GM18517 (cell line): ENCODE measurements around the gene RNASEH2A.

Source experiments
- ATAC-seq: cut with Tn5 transposase; IDR thresholded peaks from one replicate; pipeline ENCODE4 v1.9.1; 2021; ENCODE audit warnings: mild to moderate bottlenecking, moderate library complexity; ENCODE audit not compliant: unreplicated experiment

Gene RNASEH2A

DNA sequence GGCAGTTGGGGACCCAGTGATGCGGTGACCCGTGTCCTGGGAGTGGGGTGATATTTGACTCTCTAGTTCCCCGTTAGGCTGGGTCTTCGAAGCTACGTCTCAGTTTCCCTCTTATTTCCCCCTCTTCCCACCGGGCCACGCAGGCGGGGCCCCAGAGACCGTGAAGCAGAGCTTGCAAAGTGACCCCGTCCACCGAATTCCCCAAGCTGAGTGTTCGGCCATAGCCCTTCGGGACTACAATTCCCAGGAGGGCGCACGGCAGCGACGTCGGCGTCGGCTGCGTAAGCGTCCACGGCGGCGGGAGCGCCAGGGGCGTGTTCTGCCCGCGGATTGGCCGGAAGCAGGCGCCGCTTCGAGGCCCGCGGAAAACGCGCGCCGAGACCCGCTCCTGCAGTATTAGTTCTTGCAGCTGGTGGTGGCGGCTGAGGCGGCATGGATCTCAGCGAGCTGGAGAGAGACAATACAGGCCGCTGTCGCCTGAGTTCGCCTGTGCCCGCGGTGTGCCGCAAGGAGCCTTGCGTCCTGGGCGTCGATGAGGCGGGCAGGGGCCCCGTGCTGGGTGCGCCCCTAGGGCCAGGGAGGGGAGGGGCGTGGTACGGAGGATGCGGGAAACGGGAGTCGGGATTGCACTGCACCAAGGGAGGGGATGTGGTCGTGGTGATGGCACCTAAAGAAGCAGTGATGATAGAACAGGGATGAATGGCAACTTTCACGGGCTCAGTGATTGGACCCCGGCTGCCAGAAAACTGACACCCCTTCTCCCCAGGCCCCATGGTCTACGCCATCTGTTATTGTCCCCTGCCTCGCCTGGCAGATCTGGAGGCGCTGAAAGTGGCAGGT, at the start of gene RNASEH2A:
Gene RNASEH2A (plus strand): TSS at position 343 of the 840 bp plus-strand sequence. CDS start 90 bp downstream, at position 433.
- ATAC-seq: peak; percentile 54

DNA sequence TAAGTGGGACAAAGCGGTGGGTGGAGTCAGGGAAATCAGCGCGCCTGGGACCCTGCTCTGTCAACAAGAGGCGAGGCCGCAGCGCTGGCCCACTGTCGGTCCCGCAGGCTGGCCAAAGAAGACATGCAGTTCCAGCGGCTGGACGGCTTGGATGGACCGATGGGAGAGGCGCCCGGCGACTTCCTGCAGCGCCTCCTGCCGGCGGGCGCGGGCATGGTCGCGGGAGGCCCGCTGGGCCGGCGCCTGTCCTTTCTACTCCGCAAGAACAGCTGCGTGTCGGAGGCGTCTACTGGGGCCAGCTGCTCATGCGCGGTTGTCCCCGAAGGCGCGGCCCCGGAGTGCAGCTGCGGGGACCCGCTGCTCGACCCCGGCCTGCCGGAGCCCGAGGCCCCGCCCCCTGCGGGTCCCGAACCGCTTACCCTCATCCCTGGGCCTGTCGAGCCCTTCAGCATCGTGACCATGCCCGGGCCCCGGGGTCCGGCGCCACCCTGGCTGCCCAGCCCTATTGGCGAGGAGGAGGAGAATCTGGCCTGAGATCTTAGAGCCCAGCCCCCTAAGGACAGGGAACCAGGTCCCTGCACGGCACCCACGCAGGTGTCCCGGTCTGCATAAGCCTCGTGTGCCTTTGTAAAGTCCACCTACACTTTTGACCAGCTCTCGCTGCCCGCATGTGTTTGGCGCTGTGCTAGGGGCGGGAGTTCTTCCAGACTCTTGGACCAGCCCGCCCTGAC, 48.7 kb upstream of the RNASEH2A start:
- no peak for ATAC-seq

DNA sequence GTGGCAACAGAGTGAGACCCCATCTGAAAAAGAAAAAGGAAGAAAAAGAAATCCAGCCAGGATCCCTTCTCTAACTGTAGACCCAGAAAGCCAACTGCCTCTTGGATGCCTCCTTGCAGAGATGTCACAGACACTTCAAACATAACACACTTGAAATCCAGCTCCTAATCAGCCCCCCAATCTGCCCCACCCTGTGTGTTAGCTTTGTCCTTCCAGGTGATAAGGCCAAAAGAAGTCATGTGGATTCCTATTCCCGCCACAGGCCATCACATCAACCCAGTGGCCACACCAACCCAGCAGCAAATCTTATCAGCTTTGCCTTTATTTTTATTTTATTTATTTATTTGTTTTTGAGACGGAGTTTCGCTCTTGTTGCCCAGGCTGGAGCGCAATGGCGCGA, 46.7 kb upstream of the RNASEH2A start:
- no peak for ATAC-seq

DNA sequence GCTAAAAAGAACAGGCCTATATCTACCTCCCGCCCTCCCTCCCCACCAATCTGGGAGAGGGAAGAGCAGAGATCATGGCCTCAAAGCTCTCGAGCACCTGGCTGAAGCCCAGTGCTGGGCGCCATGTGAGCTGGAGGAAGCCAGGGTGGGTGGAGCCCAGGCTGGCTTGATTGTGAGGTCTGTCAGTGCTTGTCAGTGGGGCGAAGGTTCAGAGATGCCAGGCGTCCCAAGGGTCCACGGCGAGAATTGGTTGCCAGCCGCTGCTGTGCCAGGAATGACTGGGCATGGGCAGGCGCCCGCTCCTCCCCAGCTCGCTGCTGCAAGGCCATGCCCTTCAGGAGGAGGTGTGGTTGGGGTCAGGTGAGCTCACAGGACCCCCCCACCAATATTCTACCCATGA, 43.3 kb upstream of the RNASEH2A start:
- ATAC-seq: no peak

DNA sequence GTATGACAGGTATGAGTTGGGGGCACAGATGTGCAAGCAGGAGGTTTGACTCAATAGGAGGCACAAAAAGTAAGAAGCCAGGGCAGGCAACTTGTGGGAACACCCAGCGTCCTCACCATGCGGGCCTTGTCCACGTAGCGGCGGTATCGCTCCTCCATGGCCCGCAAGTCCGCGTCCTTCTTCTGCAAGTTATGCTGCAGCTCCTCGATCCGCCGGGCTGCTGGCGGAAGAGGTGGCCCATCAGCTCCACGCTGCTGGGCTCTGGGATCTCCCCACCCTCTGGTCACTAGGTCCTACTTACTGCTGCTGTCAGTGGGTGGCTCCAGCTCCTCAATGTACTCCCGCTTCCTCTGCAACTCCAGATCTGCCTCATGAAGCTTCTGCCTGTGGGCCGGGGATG, 41.7 kb upstream of the RNASEH2A start:
- no peak for ATAC-seq

DNA sequence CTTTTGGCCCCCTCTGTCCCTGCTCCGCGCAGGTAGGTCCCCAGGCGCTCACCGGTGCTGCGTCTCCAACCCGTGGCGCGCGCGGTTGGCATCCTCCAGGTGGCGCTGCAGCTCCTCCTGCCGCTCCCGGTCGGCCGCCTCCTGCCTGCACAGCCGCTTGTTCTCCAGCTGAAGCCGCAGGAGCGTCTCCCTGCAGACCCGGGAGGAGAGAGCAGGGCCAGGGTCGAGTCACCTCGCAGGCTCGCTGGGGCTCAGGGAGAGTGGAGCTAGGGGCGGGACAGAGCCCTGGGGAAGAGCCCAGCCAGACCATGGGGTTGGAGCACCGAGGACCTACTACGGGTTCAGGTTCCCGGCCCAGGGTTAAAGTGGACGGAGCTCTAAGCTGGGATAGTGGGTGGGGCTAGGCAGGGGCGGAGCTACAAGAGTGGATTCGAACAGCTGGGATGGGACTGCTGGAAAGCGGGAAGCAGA, 40.3 kb upstream of the RNASEH2A start:
- ATAC-seq: no peak

DNA sequence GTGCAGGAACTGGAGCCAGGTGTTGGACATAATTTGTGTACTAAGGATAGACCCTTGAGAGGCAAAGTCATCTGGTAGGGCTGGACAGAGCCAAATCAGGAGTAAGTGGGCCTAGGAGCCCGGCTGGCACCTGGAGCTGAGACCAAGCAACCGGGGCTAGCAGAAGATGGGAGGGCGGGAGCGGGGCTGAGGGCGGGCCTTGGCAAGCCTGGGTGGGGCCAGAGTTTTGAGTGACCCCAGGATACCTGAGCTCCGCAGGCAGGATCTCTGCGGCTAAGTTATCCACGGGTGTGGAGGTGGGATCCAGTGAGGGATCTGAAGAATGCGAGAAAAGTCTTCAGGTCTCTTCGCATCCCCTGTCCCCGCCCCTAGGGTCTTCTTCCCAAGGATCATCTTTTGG, 39.2 kb upstream of the RNASEH2A start:
- ATAC-seq: no peak

DNA sequence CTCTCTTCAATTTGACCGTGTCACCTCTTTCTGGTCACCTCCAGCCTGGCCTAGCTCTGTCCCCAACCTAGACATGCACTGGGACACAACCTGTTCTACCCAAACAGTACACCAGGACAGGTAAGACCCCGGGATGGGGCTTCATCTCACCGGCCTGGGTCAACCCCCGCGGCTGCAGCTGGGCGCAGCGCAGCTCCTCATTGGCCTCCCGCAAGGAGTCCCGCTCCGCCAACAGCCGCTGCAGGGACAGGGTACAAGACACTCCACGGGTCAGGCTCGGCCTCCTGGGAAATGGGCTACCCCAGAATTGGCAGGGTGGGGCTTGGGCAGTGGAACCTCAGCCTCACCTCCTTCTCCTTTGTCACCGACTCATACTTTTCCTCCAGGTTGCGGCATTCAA, 38.7 kb upstream of the RNASEH2A start:
- no peak for ATAC-seq

DNA sequence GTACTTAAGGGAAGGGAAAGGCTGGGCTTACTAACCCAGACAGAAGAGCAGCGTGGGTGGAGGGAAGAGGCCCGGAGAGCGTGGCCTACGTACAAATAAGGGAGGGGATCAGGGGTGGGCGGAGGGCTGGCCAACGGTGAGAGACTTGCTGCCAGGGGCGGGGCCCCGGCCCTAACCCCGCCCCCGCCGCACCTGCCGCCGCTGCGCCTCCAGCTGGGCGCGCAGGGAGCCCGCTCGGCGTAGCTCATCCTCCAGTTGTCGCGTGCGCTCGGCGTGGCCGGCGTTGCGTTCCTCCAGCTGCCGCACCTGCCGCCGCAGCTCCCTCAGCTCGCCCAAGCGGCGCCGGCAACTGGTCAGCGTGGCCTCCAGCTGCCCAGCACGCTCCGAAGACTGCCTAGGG, 36.7 kb upstream of the RNASEH2A start:
- ATAC-seq: no peak

DNA sequence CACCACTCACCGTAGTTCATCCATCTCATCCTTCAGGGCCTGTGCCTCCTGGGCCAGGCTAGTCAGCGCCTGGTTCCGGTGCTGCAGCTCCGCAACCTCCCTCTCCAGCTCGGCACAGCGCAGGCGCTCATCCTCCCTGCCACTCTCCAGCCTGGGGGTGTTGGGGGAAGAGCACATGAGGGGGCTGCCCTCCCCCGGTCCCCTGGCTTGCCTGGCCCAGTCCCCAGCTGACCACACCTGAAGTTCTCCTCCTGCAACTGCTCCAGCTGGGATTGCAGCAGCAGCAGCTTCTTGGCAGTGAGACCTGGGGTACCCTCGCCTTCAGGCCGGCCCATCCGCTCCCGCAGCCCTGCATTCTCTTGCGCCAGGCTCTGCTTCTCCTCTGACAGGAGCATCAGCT, 35.5 kb upstream of the RNASEH2A start:
- ATAC-seq: no peak

DNA sequence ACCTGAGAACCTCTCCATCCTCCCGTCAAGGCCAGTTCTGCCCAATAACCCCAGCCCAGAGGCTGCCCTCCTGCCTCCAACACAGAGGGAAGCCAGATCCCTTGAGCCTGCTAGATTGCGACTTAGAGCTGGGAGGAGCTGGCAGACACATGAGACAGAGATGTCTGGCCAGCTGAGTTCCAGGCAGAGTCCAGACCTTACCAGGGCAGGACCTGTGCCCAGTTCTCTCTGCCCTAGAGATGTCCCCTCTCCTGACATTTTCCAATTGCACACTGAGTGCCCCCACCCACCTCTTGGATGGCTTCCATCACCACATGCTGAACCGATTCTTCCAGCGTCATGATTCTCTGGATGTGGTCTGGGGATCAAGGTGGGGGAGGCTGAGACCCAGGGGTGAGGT, 34.1 kb upstream of the RNASEH2A start:
- ATAC-seq: no peak

DNA sequence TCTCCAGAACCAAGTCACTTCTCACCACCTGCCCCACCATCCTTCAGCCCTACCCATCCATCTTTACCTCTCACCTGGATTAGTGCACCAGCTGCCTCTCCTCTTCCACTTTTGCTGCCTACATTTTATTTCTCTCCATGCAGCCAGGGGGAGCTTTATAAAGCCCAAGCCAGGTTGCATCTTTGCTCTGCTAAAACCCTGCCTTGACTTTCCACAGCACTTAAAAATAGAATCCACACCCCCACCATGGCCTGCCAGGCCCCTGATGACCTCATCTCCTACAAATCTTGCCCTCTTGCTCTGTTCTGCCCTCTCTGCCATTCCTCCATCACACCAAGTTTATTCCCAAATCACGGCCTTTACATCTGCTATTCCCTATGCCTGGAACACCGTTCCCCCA, 32.8 kb upstream of the RNASEH2A start:
- ATAC-seq: no peak

DNA sequence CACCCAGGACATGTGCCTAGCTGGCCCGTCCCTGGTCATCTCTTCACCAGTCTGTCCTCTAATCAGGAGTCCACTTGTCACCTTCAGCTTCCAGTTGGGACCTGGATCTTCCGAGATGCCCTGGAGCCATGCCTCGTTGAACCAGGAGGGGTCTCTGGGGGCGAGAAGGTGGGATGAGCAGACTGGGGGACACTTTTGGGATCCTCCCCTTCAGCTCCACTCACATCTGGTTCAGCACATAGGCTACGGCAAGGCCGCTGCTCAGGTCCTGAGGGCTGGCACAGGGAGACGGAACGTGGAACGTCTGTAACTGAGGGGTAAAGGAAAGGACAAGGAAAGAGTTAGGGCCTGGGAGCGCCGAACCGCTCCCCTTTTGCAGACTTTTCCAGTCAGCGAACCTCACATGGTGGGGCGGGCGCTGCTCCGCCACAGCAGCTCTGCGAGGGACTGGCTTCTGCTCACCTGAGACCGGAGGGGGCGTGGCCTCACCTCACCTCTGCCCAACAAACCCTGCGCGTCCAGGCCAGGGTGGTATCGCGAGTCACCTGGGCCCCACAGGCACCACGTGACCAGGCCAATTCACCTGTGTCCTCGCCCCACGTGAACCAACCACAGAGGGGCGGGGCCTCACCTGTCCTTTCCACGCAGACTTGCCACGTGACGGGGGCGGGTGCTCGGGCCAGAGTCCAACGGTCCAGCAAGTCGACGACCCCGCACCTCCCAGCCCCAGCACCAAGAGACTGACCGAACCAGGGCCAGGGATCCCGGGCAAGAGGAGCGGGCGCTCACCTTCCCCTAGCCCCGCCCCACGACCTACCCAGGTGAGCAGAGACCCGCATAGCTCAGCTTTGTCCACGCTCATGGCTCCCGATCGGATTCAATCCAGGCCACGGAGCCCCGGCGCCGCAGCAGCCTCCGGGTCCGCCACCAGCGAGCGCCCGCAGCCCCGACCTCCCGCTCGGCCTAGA, 31.5 kb upstream of the RNASEH2A start, which contains the start of gene HOOK2:
Gene HOOK2 (minus strand): TSS at position 965 of the 968 bp plus-strand sequence. CDS start 103 bp downstream, at position 862.
- ATAC-seq: no peak

DNA sequence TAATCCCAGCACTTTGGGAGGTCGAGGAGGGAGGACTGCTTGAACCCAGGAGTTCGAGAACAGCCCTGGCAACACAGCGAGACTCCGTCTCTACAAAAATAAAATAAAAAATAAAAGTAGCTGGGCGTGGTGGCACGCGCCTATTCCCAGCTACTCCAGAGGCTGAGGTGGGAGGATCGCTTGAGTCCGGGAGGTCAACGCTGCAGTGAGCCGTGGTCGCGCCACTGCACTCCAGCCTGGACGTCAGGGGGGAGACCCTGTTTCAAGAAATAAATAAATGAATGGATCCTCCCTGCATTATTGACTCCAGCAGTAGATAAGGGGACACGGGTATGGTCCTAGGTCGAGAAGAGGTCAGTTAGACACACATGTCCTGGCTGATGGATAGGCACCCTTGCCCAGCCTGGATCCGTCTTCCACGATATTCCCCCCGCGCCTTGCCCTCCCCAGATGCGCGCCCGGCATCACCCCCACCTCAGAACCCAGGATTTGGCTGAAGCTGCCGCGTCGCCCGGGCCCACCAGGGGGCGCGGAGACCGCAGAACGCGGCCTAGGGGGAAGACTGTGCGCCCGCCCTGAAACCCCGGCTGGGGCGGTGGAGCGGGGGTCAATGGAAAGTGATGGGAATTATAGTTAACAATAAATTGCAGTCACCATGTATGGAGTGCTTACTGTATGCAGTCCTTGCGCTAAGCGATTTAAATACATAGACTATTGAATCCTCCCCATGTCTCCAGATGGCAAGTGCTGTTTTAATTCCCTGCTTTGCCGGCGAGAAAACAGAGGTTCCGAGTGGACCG, 29.0 kb upstream of the RNASEH2A start:
- no peak for ATAC-seq

DNA sequence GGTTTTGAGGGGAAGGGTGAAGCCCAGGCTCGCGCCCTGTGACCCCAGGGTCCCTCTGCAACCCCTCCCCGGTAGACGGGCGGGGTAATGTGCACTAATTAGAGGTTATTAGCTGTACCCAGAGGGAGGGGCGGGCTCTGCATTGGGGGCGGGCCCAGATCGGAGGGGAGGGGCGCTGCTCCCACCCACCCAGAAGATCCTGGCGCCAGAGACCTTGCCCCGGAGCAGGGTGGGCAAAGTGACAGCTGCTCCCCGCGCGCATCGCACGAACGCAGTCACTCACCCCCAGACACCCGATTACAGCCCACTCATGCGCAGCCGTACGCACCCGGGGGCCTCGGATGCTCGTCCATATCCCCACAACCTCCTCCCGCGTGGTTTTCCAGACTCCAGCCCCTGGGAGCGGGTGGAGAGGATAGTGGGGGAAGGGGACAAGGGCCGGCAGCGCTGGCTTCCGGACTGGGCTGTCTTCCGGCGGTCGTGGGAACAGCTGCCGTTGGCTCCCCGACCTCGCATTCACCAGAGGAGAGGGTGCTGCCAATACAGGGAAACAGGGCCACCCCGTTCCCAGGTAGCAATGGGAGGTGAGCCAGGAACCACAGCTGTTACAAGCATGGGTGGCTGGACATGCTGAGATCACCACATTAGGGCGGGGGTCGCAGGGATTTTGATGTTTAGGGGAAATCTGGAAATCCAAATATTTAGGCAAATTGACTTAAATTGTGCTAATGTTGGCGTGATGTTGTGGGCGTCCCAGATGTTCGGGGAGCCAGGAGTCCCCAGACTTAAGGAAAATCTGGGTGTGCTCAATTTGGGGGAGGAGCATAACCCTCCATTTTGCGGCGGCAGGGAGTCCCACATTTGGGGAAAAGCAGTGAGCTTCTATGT, 28.1 kb upstream of the RNASEH2A start:
- ATAC-seq: no peak

DNA sequence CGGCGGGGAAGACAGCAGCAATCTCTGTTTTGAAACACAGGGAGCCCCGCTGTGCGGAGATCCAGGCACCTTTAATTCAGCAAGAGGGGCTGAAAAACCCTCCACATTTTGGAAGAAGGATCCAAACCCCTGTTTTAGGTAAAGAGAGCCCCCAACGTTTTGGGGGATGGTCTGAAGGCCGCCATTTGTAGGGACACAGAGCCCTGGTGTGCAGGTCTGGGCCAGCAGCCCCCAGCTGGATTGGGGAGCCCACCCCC, 27.6 kb upstream of the RNASEH2A start:
- ATAC-seq: no peak

DNA sequence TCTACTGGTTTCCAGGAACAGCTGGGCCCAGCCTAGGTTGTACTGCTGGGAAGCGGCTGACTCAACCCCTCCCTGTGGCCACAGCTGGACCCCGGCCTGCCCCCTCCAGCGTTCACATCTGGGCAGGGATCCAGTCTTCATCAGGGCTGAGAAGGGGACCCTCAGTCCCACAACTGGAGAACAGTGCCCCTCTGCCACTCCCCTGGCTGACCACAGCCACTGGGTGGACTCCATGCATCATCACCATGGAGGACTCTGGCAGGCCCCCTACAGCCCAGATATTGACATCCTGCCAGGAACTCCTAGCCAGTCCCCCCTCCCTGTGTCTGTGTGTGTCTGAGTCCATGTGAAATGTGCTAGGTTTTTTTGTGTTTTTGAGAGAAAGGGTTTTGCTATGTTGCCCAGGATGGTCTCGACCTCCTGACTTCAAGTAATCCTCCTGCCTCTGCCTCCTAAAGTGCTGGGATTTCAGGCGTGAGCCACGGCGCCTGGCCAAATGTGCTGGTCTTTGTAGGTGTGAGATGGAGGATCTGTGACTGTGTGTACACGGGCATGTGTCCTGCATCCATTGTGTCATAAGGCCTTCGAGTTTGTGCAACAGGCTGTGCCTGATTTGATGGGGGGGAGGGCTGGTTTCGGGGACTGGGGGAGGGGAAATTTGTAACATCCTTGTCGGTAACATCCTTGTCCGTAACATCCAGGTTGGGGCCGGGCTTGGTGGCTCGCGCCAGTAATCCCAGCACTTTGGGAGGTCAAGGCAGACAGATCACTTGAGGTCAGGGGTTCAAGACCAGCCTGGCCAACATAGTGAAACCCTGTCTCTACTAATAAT, 27.0 kb upstream of the RNASEH2A start:
- no peak for ATAC-seq

DNA sequence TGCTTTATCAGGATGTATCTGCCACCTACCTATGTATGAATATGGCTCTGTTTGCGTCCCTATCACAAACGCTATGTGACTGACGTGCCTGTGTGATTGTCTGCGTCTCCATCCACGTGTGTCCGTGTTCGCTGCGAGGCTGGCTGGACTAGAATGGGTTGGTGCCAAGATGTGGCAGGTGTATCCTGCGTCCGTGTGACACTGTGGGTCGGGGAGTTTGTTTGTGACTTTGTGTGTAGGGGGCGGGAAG, 24.3 kb upstream of the RNASEH2A start:
- no peak for ATAC-seq
